ENCODE measurements around the gene TEC. TPM values are rescaled to one million over a fixed set of nuclear protein-coding genes. Genes with fewer than 3 reads are reported as not detected.

The TEC gene
- total and polyA plus RNA-seq, 9 of the 15 experiments (the other 6 are each of a cell fraction or from before 2014, with no cell fraction given): 5.3 to 14.7 (median 8.8) TPM

GRCh38 chr4:48252313-48252712 lies 17.3 kb downstream of the TEC start:
- Histone ChIP-seq H3K4me1 (replicated peaks in 1 of 2; ENCODE audit: control insufficient read depth in 2 of 2, insufficient read depth in 2 of 2, low read length in 2 of 2) (peaks cover 18 to 52% of the 10 kb centered on the region in 2 experiments), H3K9ac (ENCODE audit: insufficient read depth in 1 of 2, low read depth in 2 of 2, low read length in 2 of 2) (no peak overlapping the region), H3K9me3 (replicated peaks; ENCODE audit: control insufficient read depth, insufficient read depth, low read depth, low read length) (no peaks in the 10 kb centered on the region), H2AFZ (ENCODE audit: low read depth, low read length) (no peak overlapping the region), H3K79me2 (ENCODE audit: control insufficient read depth, insufficient read depth, low read length) (peaks cover 92% of the 10 kb centered on the region), H4K20me1 (replicated peaks; ENCODE audit: control insufficient read depth, insufficient read depth, low read length) (no peaks in the 10 kb centered on the region), H3K36me3 (ENCODE audit: control insufficient read depth, insufficient read depth, low read length) (0 out of 3 replicates have a peak, but pooled peaks cover 4% of the 10 kb centered on the region), H3K9me1 (ENCODE audit: control insufficient read depth, insufficient read depth, low read length) (no peaks in the 10 kb centered on the region), H3K4me2 (ENCODE audit: insufficient read depth, low read length) (no peak overlapping the region), H3K4me3 (no peak overlapping the region), H3K27ac (ENCODE audit: extremely low read depth, low read depth, low read length) (no peak overlapping the region), H3K27me3 (ENCODE audit: control insufficient read depth in 2 of 2, insufficient read depth in 2 of 2, low read length in 2 of 2) (no peaks in the 10 kb centered on the region)
- DNase-seq (ENCODE audit: extremely low read depth in 1 of 4, low spot score in 3 of 4) (no peak), ATAC-seq (no peak), FAIRE-seq (no peak)
- intact Hi-C loops (cut with micrococcal nuclease) (no loop called here), in situ Hi-C loops (cut with MboI) (no loop called here)
- no TSS peak for BruUV-seq (replicated peaks)
- ChIA-PET CTCF (ENCODE audit: low intra/inter-chr PET ratio) (no interaction called here), POLR2A (interaction anchor here (0.9 to 1.8 kb wide), 4 partner anchors 9 to 22 kb away, joined by 3 to 5 read pairs (median 4); no protein-coding TSS in a partner anchor)
- no peak for TF ChIP-seq ZNF583 (CRISPR knock-in tag; IDR thresholded peaks at IDR 0.05)
- TF ChIP-seq FOSL1 (tag; conservative IDR thresholded peaks at IDR 0.05): 0 out of 2 replicates have a peak, but pooled peaks have one; percentile 31
- TF ChIP-seq, protein P1, sequence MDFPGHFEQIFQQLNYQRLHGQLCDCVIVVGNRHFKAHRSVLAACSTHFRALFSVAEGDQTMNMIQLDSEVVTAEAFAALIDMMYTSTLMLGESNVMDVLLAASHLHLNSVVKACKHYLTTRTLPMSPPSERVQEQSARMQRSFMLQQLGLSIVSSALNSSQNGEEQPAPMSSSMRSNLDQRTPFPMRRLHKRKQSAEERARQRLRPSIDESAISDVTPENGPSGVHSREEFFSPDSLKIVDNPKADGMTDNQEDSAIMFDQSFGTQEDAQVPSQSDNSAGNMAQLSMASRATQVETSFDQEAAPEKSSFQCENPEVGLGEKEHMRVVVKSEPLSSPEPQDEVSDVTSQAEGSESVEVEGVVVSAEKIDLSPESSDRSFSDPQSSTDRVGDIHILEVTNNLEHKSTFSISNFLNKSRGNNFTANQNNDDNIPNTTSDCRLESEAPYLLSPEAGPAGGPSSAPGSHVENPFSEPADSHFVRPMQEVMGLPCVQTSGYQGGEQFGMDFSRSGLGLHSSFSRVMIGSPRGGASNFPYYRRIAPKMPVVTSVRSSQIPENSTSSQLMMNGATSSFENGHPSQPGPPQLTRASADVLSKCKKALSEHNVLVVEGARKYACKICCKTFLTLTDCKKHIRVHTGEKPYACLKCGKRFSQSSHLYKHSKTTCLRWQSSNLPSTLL (IDR thresholded peaks at IDR 0.05): no peak
- peak; percentile 97 for TF ChIP-seq HMBOX1 (IDR thresholded peaks at IDR 0.05)
- 0 out of 2 replicates have a peak, but pooled peaks have one; percentile 7 for TF ChIP-seq JUN (IDR thresholded peaks at IDR 0.05; ENCODE audit: borderline replicate concordance, low read depth, low read length)
- no peak for TF ChIP-seq JUN (CRISPR knock-in tag; IDR thresholded peaks at IDR 0.05; ENCODE audit: borderline replicate concordance)
- TF ChIP-seq L3MBTL2 (IDR thresholded peaks at IDR 0.05): no peak
- peak; percentile 30; the same call in 1 of the 2 replicates for TF ChIP-seq JUND (IDR thresholded peaks at IDR 0.05; ENCODE audit: borderline replicate concordance, low read depth, low read length)
- no peak; the same call in 2 of the 3 replicates for TF ChIP-seq JUND (tag; IDR thresholded peaks at IDR 0.05; ENCODE audit: borderline replicate concordance, low read depth, low read length)
- no peak for TF ChIP-seq ZNF699 (CRISPR knock-in tag; IDR thresholded peaks at IDR 0.05; ENCODE audit: insufficient replicate concordance)
- TF ChIP-seq KAT8 (IDR thresholded peaks at IDR 0.05; ENCODE audit: low read depth): no peak
- TF ChIP-seq, protein P2, sequence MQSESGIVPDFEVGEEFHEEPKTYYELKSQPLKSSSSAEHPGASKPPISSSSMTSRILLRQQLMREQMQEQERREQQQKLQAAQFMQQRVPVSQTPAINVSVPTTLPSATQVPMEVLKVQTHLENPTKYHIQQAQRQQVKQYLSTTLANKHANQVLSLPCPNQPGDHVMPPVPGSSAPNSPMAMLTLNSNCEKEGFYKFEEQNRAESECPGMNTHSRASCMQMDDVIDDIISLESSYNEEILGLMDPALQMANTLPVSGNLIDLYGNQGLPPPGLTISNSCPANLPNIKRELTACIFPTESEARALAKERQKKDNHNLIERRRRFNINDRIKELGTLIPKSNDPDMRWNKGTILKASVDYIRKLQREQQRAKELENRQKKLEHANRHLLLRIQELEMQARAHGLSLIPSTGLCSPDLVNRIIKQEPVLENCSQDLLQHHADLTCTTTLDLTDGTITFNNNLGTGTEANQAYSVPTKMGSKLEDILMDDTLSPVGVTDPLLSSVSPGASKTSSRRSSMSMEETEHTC (IDR thresholded peaks at IDR 0.05): no peak

Data from K562 (cell line).